ENCODE data around the gene CACNA1C.

CACNA1C gene

GRCh38 chr12:2666411-2666810 lies 613.6 kb downstream of the CACNA1C start:
- no peak for DNase-seq (ENCODE audit: insufficient read length, low spot score)
- no peak for FAIRE-seq
- TF ChIP-seq TAF1 (IDR thresholded peaks at IDR 0.05; ENCODE audit: low read depth, low read length) (no peak), PAX5 (IDR thresholded peaks at IDR 0.05; ENCODE audit: insufficient read depth, low read length, severe bottlenecking) (no peak), POLR2A (IDR thresholded peaks at IDR 0.05; ENCODE audit: low read depth, low read length) (no peak), SPI1 (IDR thresholded peaks at IDR 0.05; ENCODE audit: low read depth, low read length) (no peak), POU2F2 (IDR thresholded peaks at IDR 0.05; ENCODE audit: low read depth, low read length) (no peak), POLR2AphosphoS5 (IDR thresholded peaks at IDR 0.05; ENCODE audit: low read depth, low read length) (no peak)

- DNase-seq (ENCODE audit: insufficient read length, low spot score) (no peak), FAIRE-seq (no peak)
- TF ChIP-seq PAX5 (IDR thresholded peaks at IDR 0.05; ENCODE audit: insufficient read depth, low read length, severe bottlenecking) (no peak), POU2F2 (IDR thresholded peaks at IDR 0.05; ENCODE audit: low read depth, low read length) (no peak), POLR2A (IDR thresholded peaks at IDR 0.05; ENCODE audit: low read depth, low read length) (no peak), POLR2AphosphoS5 (IDR thresholded peaks at IDR 0.05; ENCODE audit: low read depth, low read length) (no peak), TAF1 (IDR thresholded peaks at IDR 0.05; ENCODE audit: low read depth, low read length) (no peak), SPI1 (IDR thresholded peaks at IDR 0.05; ENCODE audit: low read depth, low read length) (no peak)
Measured at GRCh38 chr12:2666846-2667245, 614.1 kb downstream of the CACNA1C start.

- no peak for TF ChIP-seq PAX5 (IDR thresholded peaks at IDR 0.05; ENCODE audit: insufficient read depth, low read length, severe bottlenecking)
- TF ChIP-seq SPI1 (IDR thresholded peaks at IDR 0.05; ENCODE audit: low read depth, low read length): no peak
- TF ChIP-seq TAF1 (IDR thresholded peaks at IDR 0.05; ENCODE audit: low read depth, low read length): no peak
- no peak for TF ChIP-seq POU2F2 (IDR thresholded peaks at IDR 0.05; ENCODE audit: low read depth, low read length)
- TF ChIP-seq POLR2AphosphoS5 (IDR thresholded peaks at IDR 0.05; ENCODE audit: low read depth, low read length): no peak
- no peak for TF ChIP-seq POLR2A (IDR thresholded peaks at IDR 0.05; ENCODE audit: low read depth, low read length)
- FAIRE-seq (no peak), DNase-seq (ENCODE audit: insufficient read length, low spot score) (no peak)
Measured at GRCh38 chr12:2667716-2668440, 615.1 kb downstream of the CACNA1C start.

DNA sequence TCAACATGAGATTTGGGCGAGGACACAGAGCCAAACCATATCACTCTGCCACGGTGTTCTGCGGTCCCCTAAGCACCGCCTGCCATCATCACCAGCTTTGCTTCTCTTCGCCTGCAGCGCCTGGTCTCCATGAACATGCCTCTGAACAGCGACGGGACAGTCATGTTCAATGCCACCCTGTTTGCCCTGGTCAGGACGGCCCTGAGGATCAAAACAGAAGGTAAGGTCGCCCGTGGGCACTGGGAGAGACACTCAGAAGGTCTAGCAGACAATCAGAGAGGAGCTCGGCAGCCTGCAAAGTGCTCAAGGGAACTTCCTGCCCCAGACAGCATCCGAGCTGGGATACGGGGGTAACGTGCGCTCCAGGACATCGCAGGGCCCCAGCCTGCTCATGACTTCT lies 616.0 kb downstream of the CACNA1C start:
- FAIRE-seq: no peak
- no peak for DNase-seq (ENCODE audit: insufficient read length, low spot score)
- TF ChIP-seq POLR2A (IDR thresholded peaks at IDR 0.05; ENCODE audit: low read depth, low read length) (no peak), SPI1 (IDR thresholded peaks at IDR 0.05; ENCODE audit: low read depth, low read length) (no peak), POU2F2 (IDR thresholded peaks at IDR 0.05; ENCODE audit: low read depth, low read length) (no peak), PAX5 (IDR thresholded peaks at IDR 0.05; ENCODE audit: insufficient read depth, low read length, severe bottlenecking) (no peak), POLR2AphosphoS5 (IDR thresholded peaks at IDR 0.05; ENCODE audit: low read depth, low read length) (no peak)

DNA sequence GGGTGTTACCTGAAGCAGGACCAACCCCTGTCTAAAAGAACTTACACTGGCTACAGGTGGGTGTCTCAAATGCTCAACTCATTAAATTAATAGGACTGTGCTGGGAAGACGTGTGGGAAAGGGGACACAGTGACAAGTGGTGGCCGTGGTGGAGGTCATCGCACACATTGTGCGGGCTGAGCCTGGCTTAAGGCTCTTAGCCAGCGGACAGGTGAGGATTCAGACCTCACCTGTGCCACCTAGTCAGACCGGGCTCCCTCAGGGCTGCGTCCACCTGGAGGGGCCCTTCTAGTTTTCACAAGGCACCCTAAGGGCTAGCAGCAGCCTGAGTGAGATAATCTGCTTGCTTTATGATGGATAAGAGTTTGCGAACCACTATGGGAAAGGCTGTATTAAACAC lies 616.8 kb downstream of the CACNA1C start:
- FAIRE-seq: no peak
- TF ChIP-seq POU2F2 (IDR thresholded peaks at IDR 0.05; ENCODE audit: low read depth, low read length) (no peak), PAX5 (IDR thresholded peaks at IDR 0.05; ENCODE audit: insufficient read depth, low read length, severe bottlenecking) (no peak), POLR2AphosphoS5 (IDR thresholded peaks at IDR 0.05; ENCODE audit: low read depth, low read length) (no peak), TAF1 (IDR thresholded peaks at IDR 0.05; ENCODE audit: low read depth, low read length) (no peak), POLR2A (IDR thresholded peaks at IDR 0.05; ENCODE audit: low read depth, low read length) (no peak), SPI1 (IDR thresholded peaks at IDR 0.05; ENCODE audit: low read depth, low read length) (no peak)
- DNase-seq (ENCODE audit: insufficient read length, low spot score): no peak

- no peak for TF ChIP-seq TAF1 (IDR thresholded peaks at IDR 0.05; ENCODE audit: low read depth, low read length)
- no peak for TF ChIP-seq POU2F2 (IDR thresholded peaks at IDR 0.05; ENCODE audit: low read depth, low read length)
- no peak for TF ChIP-seq PAX5 (IDR thresholded peaks at IDR 0.05; ENCODE audit: insufficient read depth, low read length, severe bottlenecking)
- no peak for TF ChIP-seq SPI1 (IDR thresholded peaks at IDR 0.05; ENCODE audit: low read depth, low read length)
- TF ChIP-seq POLR2AphosphoS5 (IDR thresholded peaks at IDR 0.05; ENCODE audit: low read depth, low read length): no peak
- no peak for TF ChIP-seq POLR2A (IDR thresholded peaks at IDR 0.05; ENCODE audit: low read depth, low read length)
- DNase-seq (ENCODE audit: insufficient read length, low spot score): no peak
- no peak for FAIRE-seq
Measured at GRCh38 chr12:2672863-2673262, 620.1 kb downstream of the CACNA1C start.

GRCh38 chr12:2673966-2674810 lies 621.4 kb downstream of the CACNA1C start:
- no peak for FAIRE-seq
- TF ChIP-seq POLR2A (IDR thresholded peaks at IDR 0.05; ENCODE audit: low read depth, low read length) (no peak), TAF1 (IDR thresholded peaks at IDR 0.05; ENCODE audit: low read depth, low read length) (no peak), POLR2AphosphoS5 (IDR thresholded peaks at IDR 0.05; ENCODE audit: low read depth, low read length) (no peak)
- no peak for DNase-seq (ENCODE audit: insufficient read length, low spot score)

DNA sequence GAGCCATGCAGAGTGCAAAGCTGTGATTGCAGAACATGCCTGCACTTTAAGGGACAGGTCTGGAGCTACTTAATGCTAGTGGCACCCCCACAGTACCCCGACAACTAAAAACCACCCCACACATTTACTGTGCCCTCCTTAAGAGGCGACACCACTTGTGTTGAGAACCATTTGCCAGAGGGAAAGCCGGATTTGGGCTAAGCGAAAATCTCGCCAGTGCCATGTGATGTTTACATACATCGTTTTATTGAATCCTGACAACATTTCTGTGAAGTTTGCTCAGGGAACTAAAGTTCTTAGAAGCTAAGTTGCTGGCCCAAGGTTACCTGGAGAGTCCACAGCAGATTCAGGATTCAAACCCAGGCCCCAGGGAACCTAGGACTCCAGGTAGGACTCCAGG lies 623.0 kb downstream of the CACNA1C start:
- FAIRE-seq (no peak), DNase-seq (ENCODE audit: insufficient read length, low spot score) (no peak)
- TF ChIP-seq PAX5 (IDR thresholded peaks at IDR 0.05; ENCODE audit: insufficient read depth, low read length, severe bottlenecking): no peak
- no peak for TF ChIP-seq POLR2A (IDR thresholded peaks at IDR 0.05; ENCODE audit: low read depth, low read length)
- no peak for TF ChIP-seq TAF1 (IDR thresholded peaks at IDR 0.05; ENCODE audit: low read depth, low read length)
- no peak for TF ChIP-seq POLR2AphosphoS5 (IDR thresholded peaks at IDR 0.05; ENCODE audit: low read depth, low read length)
- no peak for TF ChIP-seq POU2F2 (IDR thresholded peaks at IDR 0.05; ENCODE audit: low read depth, low read length)
- no peak for TF ChIP-seq SPI1 (IDR thresholded peaks at IDR 0.05; ENCODE audit: low read depth, low read length)

GRCh38 chr12:2677142-2677880 lies 624.5 kb downstream of the CACNA1C start:
- TF ChIP-seq POLR2AphosphoS5 (IDR thresholded peaks at IDR 0.05; ENCODE audit: low read depth, low read length): no peak
- TF ChIP-seq POLR2A (IDR thresholded peaks at IDR 0.05; ENCODE audit: low read depth, low read length): no peak
- TF ChIP-seq PAX5 (IDR thresholded peaks at IDR 0.05; ENCODE audit: insufficient read depth, low read length, severe bottlenecking): no peak
- TF ChIP-seq TAF1 (IDR thresholded peaks at IDR 0.05; ENCODE audit: low read depth, low read length): no peak
- TF ChIP-seq SPI1 (IDR thresholded peaks at IDR 0.05; ENCODE audit: low read depth, low read length): no peak
- TF ChIP-seq POU2F2 (IDR thresholded peaks at IDR 0.05; ENCODE audit: low read depth, low read length): no peak
- FAIRE-seq (no peak), DNase-seq (ENCODE audit: insufficient read length, low spot score) (no peak)

Measured in GM12891 (cell line).